Measurements from ENCODE around the gene AGR3. TPM values are rescaled to one million over a fixed set of nuclear protein-coding genes. Genes with fewer than 3 reads are reported as not detected.

Gene AGR3
- total RNA-seq, 1 experiment from 2014 or later: not detected

Other genes starting within 250 kb of the AGR3 start
- gene ANKMY2, start 236.2 kb downstream of the AGR3 start, total RNA-seq (2014; rRNA removed; shearing (Covaris generic)): 19.2 and 23.9 TPM in 2 replicates
- 78.6 and 97.0 TPM in 2 replicates for gene BZW2, start 235.8 kb downstream of the AGR3 start, total RNA-seq (2014; rRNA removed; shearing (Covaris generic))
- 57.9 and 64.3 TPM in 2 replicates for gene TSPAN13, start 128.2 kb downstream of the AGR3 start, total RNA-seq (2014; rRNA removed; shearing (Covaris generic))
- gene AGR2, start 77.0 kb downstream of the AGR3 start, total RNA-seq (2014; rRNA removed; shearing (Covaris generic)): not detected in 2 replicates

Measured in SJSA1 (cell line).